GM19468 (cell line): Measurements from ENCODE around the gene BAZ2A.

Experiments
- ATAC-seq: cut with Tn5 transposase; IDR thresholded peaks from one replicate; pipeline ENCODE4 v1.9.1; 2021; ENCODE audit warnings: mild to moderate bottlenecking, moderate library complexity, moderate number of reproducible peaks; ENCODE audit not compliant: unreplicated experiment; ENCODE audit errors: extremely low read depth

BAZ2A gene

GRCh38 chr12:56635806-56636674 lies 5.9 kb upstream of the BAZ2A start:
- ATAC-seq: no peak

GRCh38 chr12:56634837-56635791 lies 5.0 kb upstream of the BAZ2A start:
- no peak for ATAC-seq

GRCh38 chr12:56634242-56634836 lies 4.2 kb upstream of the BAZ2A start:
- no peak for ATAC-seq

GRCh38 chr12:56633468-56634241 lies 3.5 kb upstream of the BAZ2A start:
- ATAC-seq: no peak

GRCh38 chr12:56632701-56633467 lies 2.8 kb upstream of the BAZ2A start:
- ATAC-seq: no peak

- ATAC-seq: no peak
Measured at GRCh38 chr12:56631790-56632700, 1.9 kb upstream of the BAZ2A start.

GRCh38 chr12:56629459-56630179 lies 507 bp downstream of the BAZ2A start:
- no peak for ATAC-seq

- ATAC-seq: no peak
Measured at GRCh38 chr12:56628671-56629458, 1.3 kb downstream of the BAZ2A start.

- ATAC-seq: no peak
Measured at GRCh38 chr12:56626701-56627100, 3.4 kb downstream of the BAZ2A start.

GRCh38 chr12:56622535-56622934 lies 7.6 kb downstream of the BAZ2A start:
- ATAC-seq: no peak

- no peak for ATAC-seq
Measured at GRCh38 chr12:56616925-56617324, 13.2 kb downstream of the BAZ2A start.

- ATAC-seq: no peak
Measured at GRCh38 chr12:56616244-56616643, 13.9 kb downstream of the BAZ2A start.

GRCh38 chr12:56614627-56615026 lies 15.5 kb downstream of the BAZ2A start:
- ATAC-seq: no peak

GRCh38 chr12:56604355-56604754 lies 25.8 kb downstream of the BAZ2A start:
- ATAC-seq: no peak

- ATAC-seq: no peak
Measured at GRCh38 chr12:56602239-56602638, 27.9 kb downstream of the BAZ2A start.

GRCh38 chr12:56601503-56601902 lies 28.6 kb downstream of the BAZ2A start:
- ATAC-seq: no peak

- no peak for ATAC-seq
Measured at GRCh38 chr12:56600753-56601152, 29.4 kb downstream of the BAZ2A start.
